Lung (tissue), 12 donors: ENCODE measurements around the gene RBM26. TPM values are rescaled to one million over a fixed set of nuclear protein-coding genes. Genes with fewer than 3 reads are reported as not detected.

ENCODE experiments used
- ATAC-seq: fragments of 200-7000 bp; cut with Tn5 transposase; one replicate; pipeline ENCODE4 v1.9.1; 2020; ENCODE audit warnings: moderate number of reproducible peaks; ENCODE audit not compliant: insufficient read depth, low FRiP score
- DNase-seq, 3 donors: peaks; one replicate each; pipeline ENCODE4 v3.0.0-alpha.2; 2013 to 2017
- H3K27ac ChIP-seq, 2 donors: one replicate each; pipeline ENCODE4 v1.5.1; 2013; ENCODE audit warnings: mild to moderate bottlenecking in 2 of 2, moderate library complexity in 2 of 2, control low read depth in 1 of 2, inconsistent platforms in 1 of 2, low read depth in 1 of 2, low read length in 1 of 2
- H3K27me3 ChIP-seq, 3 donors: one replicate each; pipeline ENCODE4 v1.5.1; 2013; ENCODE audit warnings: low read length in 2 of 3; ENCODE audit not compliant: control insufficient read depth in 3 of 3, insufficient read depth in 3 of 3
- H3K36me3 ChIP-seq, 4 donors: one replicate each; pipeline ENCODE4 v1.5.1; 2013; ENCODE audit warnings: low read length in 4 of 4, mild to moderate bottlenecking in 1 of 4, moderate library complexity in 1 of 4; ENCODE audit not compliant: control insufficient read depth in 4 of 4, insufficient read depth in 4 of 4
- H3K4me1 ChIP-seq, 5 donors: one replicate each; pipeline ENCODE4 v1.5.1; 2013; ENCODE audit warnings: low read length in 5 of 5, mild to moderate bottlenecking in 2 of 5, moderate library complexity in 1 of 5; ENCODE audit not compliant: control insufficient read depth in 5 of 5, insufficient read depth in 5 of 5
- H3K4me3 ChIP-seq: one replicate; pipeline ENCODE4 v1.5.1; 2013; ENCODE audit warnings: mild to moderate bottlenecking, control low read depth, moderate library complexity
- H3K9ac ChIP-seq, 2 donors: one replicate each; pipeline ENCODE4 v1.5.1; 2013; ENCODE audit warnings: low read length in 2 of 2, control low read depth in 1 of 2; ENCODE audit not compliant: insufficient read depth in 1 of 2
- H3K9me3 ChIP-seq, 4 donors: one replicate each; pipeline ENCODE4 v1.5.1; 2013; ENCODE audit warnings: low read length in 3 of 4, mild to moderate bottlenecking in 1 of 4, moderate library complexity in 1 of 4; ENCODE audit not compliant: control insufficient read depth in 4 of 4, insufficient read depth in 3 of 4
- CTCF ChIP-seq: IDR thresholded peaks from 2 replicates; pipeline ENCODE4 v1.5.1; 2012; ENCODE audit warnings: mild to moderate bottlenecking; ENCODE audit errors: control extremely low read depth, extremely low read depth
- WGBS, 2 donors: extraction: QIAGEN DNeasy Blood & Tissue Kit; methylation state at CpG; one replicate each; pipeline ENCODE4 v1.1.7; 2013; 5-methylcytosine and 5-hydroxymethylcytosine counted together
- polyA plus RNA-seq, 2 donors: library from polyadenylated mRNA; stranded (reverse); fragments of 200-250 nt; gene quantifications; one replicate each; pipeline ENCODE4 v1.2.1, GENCODE V29; 2013
- total RNA-seq, 2 donors: library from RNA; depleted of rRNA in 1 of 2; stranded (reverse); fragments of >200 nt in 1 of 2; gene quantifications; one replicate each; pipeline ENCODE4 v1.2.1, GENCODE V29; 2014 to 2021
- donor health status: control.
- donor health status: control.
- donor health status: Bipolar disorder and iron deficiency.
- donor health status: healthy.
- donor health status: DM: yes; HTN: yes; CAD: no.

RBM26 gene
- total and polyA plus RNA-seq, 4 donors = 12.9 to 91.8 (median 32.3) TPM

DNA sequence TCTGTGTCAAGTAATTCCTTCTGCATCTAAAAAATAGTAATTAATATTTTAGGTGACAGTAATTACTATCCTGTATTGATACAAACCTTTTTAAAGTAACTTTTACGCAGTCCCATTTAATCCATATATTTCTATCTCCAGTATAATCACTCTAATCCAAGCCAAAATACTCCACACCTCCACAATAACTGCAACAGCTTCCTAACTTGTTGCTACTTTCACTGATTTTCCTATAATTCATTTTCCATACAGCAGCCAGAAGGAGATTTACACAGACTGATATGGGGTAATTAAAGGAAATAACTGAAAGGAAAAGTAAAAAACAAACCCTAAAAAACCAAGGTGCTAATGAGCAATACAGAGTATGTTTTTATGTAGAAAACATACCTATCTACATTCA, 64.9 kb downstream of the RBM26 start:
- no peaks in the 10 kb centered on the region for H3K9me3 ChIP-seq
- H3K4me3 ChIP-seq = no peak overlapping the region
- H3K27me3 ChIP-seq = no peaks in the 10 kb centered on the region
- ATAC-seq (no peak), DNase-seq (no peak)
- TF ChIP-seq CTCF = no peak
- no peak overlapping the region for H3K27ac ChIP-seq
- no peak overlapping the region for H3K9ac ChIP-seq
- peaks cover 3 to 55% (median 12%) of the 10 kb centered on the region in 4 donors for H3K36me3 ChIP-seq
- H3K4me1 ChIP-seq = no peaks in the 10 kb centered on the region
- 96 to 100% methylated on average over 1 of the region's 1 CpG for WGBS, 2 donors

- H3K36me3 ChIP-seq = peaks cover 3 to 57% (median 14%) of the 10 kb centered on the region in 4 donors
- 91% methylated on average over 2 of the region's 2 CpGs for WGBS, 2 donors
Measured at GRCh38 chr13:79340490-79340889, 65.6 kb downstream of the RBM26 start.

GRCh38 chr13:79338343-79338742, 67.7 kb downstream of the RBM26 start:
- no peak for TF ChIP-seq CTCF
- H3K27me3 ChIP-seq = no peaks in the 10 kb centered on the region
- H3K4me1 ChIP-seq = no peaks in the 10 kb centered on the region
- ATAC-seq (no peak), DNase-seq (no peak)
- H3K9me3 ChIP-seq = no peaks in the 10 kb centered on the region
- no peak overlapping the region for H3K9ac ChIP-seq
- no peak overlapping the region for H3K4me3 ChIP-seq
- WGBS, 2 donors = 97 to 99% methylated on average over 3 of the region's 3 CpGs
- H3K36me3 ChIP-seq = peaks cover 5 to 57% (median 15%) of the 10 kb centered on the region in 4 donors
- H3K27ac ChIP-seq = no peak overlapping the region

More at GRCh38 chr13:79340490-79340889, 65.6 kb downstream of the RBM26 start:
- ATAC-seq (no peak), DNase-seq (peak in 1 of 3 donors; percentile 4)
- Histone ChIP-seq H3K4me1 (no peaks in the 10 kb centered on the region), H3K9ac (no peak overlapping the region), H3K27ac (no peak overlapping the region), H3K27me3 (no peaks in the 10 kb centered on the region), H3K9me3 (no peaks in the 10 kb centered on the region), H3K4me3 (no peak overlapping the region)
- TF ChIP-seq CTCF = no peak

GRCh38 chr13:79336966-79337365, 69.1 kb downstream of the RBM26 start:
- H3K4me1 ChIP-seq = no peaks in the 10 kb centered on the region
- ATAC-seq (no peak), DNase-seq (no peak)
- H3K27me3 ChIP-seq = no peaks in the 10 kb centered on the region
- no peaks in the 10 kb centered on the region for H3K9me3 ChIP-seq
- TF ChIP-seq CTCF = no peak
- no peak overlapping the region for H3K9ac ChIP-seq
- H3K4me3 ChIP-seq = no peak overlapping the region
- H3K36me3 ChIP-seq = peaks cover 5 to 47% (median 17%) of the 10 kb centered on the region in 4 donors
- 79 to 81% methylated on average over 12 of the region's 12 CpGs for WGBS, 2 donors
- H3K27ac ChIP-seq = no peak overlapping the region
